Mammary epithelial cell (primary cell): ENCODE measurements around the gene LIX1L.

Source experiments
- EZH2 ChIP-seq: IDR thresholded peaks from 2 replicates; pipeline ENCODE4 v1.6.1; 2012; ENCODE audit warnings: low read length, inconsistent platforms, borderline replicate concordance
- TF ChIP-seq, protein P1 (sequence below), 2 donors: IDR thresholded peaks in 1 of 2; conservative IDR thresholded peaks in 1 of 2; 2 replicates each; pipeline ENCODE4 v1.5.1; 2011 to 2012; ENCODE audit warnings: inconsistent platforms in 2 of 2, low read length in 2 of 2, mild to moderate bottlenecking in 2 of 2, control low read depth in 1 of 2, low read depth in 1 of 2; ENCODE audit not compliant: insufficient read depth in 1 of 2; ENCODE audit errors: extremely low read depth in 1 of 2

DNA sequence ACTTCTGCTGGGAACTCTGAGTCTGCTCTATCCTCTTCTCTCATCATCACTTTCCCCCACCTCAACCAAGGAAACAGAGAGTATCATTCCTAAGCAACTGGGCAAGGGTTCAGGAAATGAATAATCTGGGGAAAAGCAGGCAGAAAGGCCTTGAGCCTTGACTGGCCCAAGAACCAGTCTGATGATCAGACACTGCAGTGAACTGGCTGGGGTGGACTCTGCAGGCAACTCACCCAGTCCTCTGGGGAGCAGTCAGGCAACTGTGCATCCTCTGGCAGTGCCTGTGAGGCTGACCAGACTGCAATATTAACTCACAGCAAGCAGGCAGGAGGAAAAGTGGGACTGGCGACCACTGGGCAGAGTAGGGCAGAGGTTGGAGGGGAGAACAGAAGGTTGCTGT is 73.1 kb downstream of the LIX1L start:
- TF ChIP-seq, protein P1, sequence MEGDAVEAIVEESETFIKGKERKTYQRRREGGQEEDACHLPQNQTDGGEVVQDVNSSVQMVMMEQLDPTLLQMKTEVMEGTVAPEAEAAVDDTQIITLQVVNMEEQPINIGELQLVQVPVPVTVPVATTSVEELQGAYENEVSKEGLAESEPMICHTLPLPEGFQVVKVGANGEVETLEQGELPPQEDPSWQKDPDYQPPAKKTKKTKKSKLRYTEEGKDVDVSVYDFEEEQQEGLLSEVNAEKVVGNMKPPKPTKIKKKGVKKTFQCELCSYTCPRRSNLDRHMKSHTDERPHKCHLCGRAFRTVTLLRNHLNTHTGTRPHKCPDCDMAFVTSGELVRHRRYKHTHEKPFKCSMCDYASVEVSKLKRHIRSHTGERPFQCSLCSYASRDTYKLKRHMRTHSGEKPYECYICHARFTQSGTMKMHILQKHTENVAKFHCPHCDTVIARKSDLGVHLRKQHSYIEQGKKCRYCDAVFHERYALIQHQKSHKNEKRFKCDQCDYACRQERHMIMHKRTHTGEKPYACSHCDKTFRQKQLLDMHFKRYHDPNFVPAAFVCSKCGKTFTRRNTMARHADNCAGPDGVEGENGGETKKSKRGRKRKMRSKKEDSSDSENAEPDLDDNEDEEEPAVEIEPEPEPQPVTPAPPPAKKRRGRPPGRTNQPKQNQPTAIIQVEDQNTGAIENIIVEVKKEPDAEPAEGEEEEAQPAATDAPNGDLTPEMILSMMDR (conservative IDR thresholded peaks at IDR 0.05 in 1 of 2, IDR thresholded peaks at IDR 0.05 in 1 of 2; ENCODE audit: extremely low read depth in 1 of 2, insufficient read depth in 1 of 2, low read depth in 1 of 2, low read length in 2 of 2): no peak
- no peak for TF ChIP-seq EZH2
